Colon (tissue), 2 donors: ENCODE data around the gene JAKMIP2.
"Not testable (repeated sequence)": the region's sequence is repeated elsewhere in the genome, so short reads cannot be mapped to it uniquely, and the experiment has no call there.

Source experiments
- FAIRE-seq: peaks from 2 replicates; lab custom pipeline; 2012; peaks lifted over from hg19 to GRCh38; lab: Jason Lieb, UNC
- donor health status: control.
- donor health status: control.

The JAKMIP2 gene

GRCh38 chr5:147782110-147783028 lies at the start of gene JAKMIP2:
TSS of gene JAKMIP2 (minus strand) at chr5:147782728. CDS start at chr5:147671806, 110,922 bp downstream.
- no peak for FAIRE-seq

- no peak for FAIRE-seq
Observed at GRCh38 chr5:147831465-147831864, 48.9 kb upstream of the JAKMIP2 start, which contains the start of gene SPINK1. TSS of gene SPINK1 (minus strand) at chr5:147831671. CDS start at chr5:147831577, 94 bp downstream.

- peak; percentile 5 for FAIRE-seq
Observed at GRCh38 chr5:147830035-147830434, 47.5 kb upstream of the JAKMIP2 start.

- not testable (repeated sequence) for FAIRE-seq
Observed at GRCh38 chr5:147827017-147827416, 44.5 kb upstream of the JAKMIP2 start.

- FAIRE-seq, result no peak
Observed at GRCh38 chr5:147826361-147826760, 43.8 kb upstream of the JAKMIP2 start.

GRCh38 chr5:147822686-147823491 lies 40.4 kb upstream of the JAKMIP2 start:
- FAIRE-seq, result no peak

GRCh38 chr5:147822222-147822621 lies 39.7 kb upstream of the JAKMIP2 start:
- FAIRE-seq, result not testable (repeated sequence)

- FAIRE-seq, result no peak
Observed at GRCh38 chr5:147821766-147822165, 39.2 kb upstream of the JAKMIP2 start.

- no peak for FAIRE-seq
Observed at GRCh38 chr5:147819261-147819770, 36.8 kb upstream of the JAKMIP2 start.

- FAIRE-seq, result no peak
Observed at GRCh38 chr5:147818290-147818689, 35.8 kb upstream of the JAKMIP2 start.

GRCh38 chr5:147813696-147814095 lies 31.2 kb upstream of the JAKMIP2 start:
- FAIRE-seq, result no peak

GRCh38 chr5:147809830-147810666 lies 27.5 kb upstream of the JAKMIP2 start:
- FAIRE-seq, result no peak

GRCh38 chr5:147805030-147805454 lies 22.5 kb upstream of the JAKMIP2 start:
- no peak for FAIRE-seq

- FAIRE-seq, result no peak
Observed at GRCh38 chr5:147804334-147804733, 21.8 kb upstream of the JAKMIP2 start.

- no peak for FAIRE-seq
Observed at GRCh38 chr5:147803926-147804325, 21.4 kb upstream of the JAKMIP2 start.

GRCh38 chr5:147803161-147803560 lies 20.6 kb upstream of the JAKMIP2 start:
- not testable (repeated sequence) for FAIRE-seq

- FAIRE-seq, result no peak
Observed at GRCh38 chr5:147801461-147801860, 18.9 kb upstream of the JAKMIP2 start.

- FAIRE-seq, result no peak
Observed at GRCh38 chr5:147800491-147800890, 18.0 kb upstream of the JAKMIP2 start.

GRCh38 chr5:147796556-147797308 lies 14.2 kb upstream of the JAKMIP2 start:
- FAIRE-seq, result no peak

GRCh38 chr5:147791181-147791580 lies 8.7 kb upstream of the JAKMIP2 start:
- FAIRE-seq, result no peak

GRCh38 chr5:147789820-147790219 lies 7.3 kb upstream of the JAKMIP2 start:
- FAIRE-seq, result no peak
